K562 (cell line): ENCODE measurements around the gene ATXN7L2. TPM values are rescaled to one million over a fixed set of nuclear protein-coding genes. Genes with fewer than 3 reads are reported as not detected.

Experiments
- FOXO4 ChIP-seq: fragments of 450-650 bp; formaldehyde crosslinking; IDR thresholded peaks from 2 replicates; pipeline ENCODE4 v1.4.0; 2020; ENCODE audit warnings: mild to moderate bottlenecking, moderate library complexity
- L3MBTL2 ChIP-seq: fragments of 450-650 bp; IDR thresholded peaks from 2 replicates; pipeline ENCODE4 v1.6.1; 2016; ENCODE audit warnings: mild to moderate bottlenecking, moderate library complexity
- MCM2 ChIP-seq: fragments of 450-650 bp; IDR thresholded peaks from 2 replicates; pipeline ENCODE4 v1.6.1; 2017; ENCODE audit warnings: low read depth, mild to moderate bottlenecking
- NKRF ChIP-seq: fragments of 450-650 bp; IDR thresholded peaks from 2 replicates; pipeline ENCODE4 v1.6.1; 2016; ENCODE audit warnings: borderline replicate concordance
- POLR2G ChIP-seq: fragments of 200-400 bp; formaldehyde crosslinking; IDR thresholded peaks from 2 replicates; pipeline ENCODE4 v1.6.1; 2017; ENCODE audit warnings: low read depth, mild to moderate bottlenecking, antibody characterized with exemption, low read length, moderate library complexity
- RCOR1 ChIP-seq, 2 experiments: IDR thresholded peaks; 2 replicates each; pipeline ENCODE4 v1.6.1; 2012; ENCODE audit warnings: low read depth in 2 of 2, low read length in 2 of 2, borderline replicate concordance in 1 of 2, improper control_type of control experiment in 1 of 2
- SREBF2 ChIP-seq: sonication (generic); formaldehyde crosslinking; IDR thresholded peaks from 2 replicates; pipeline ENCODE4 v1.4.0; 2020; ENCODE audit warnings: mild to moderate bottlenecking, missing genetic modification reagents
- ZNF507 ChIP-seq: conservative IDR thresholded peaks from 2 replicates; pipeline ENCODE4 v1.6.1; 2017; ENCODE audit warnings: missing genetic modification characterization, missing compliant biosample characterization
- ZNF583 ChIP-seq: fragments of 250-450 bp; sonication (Bioruptor Pico); IDR thresholded peaks from 2 replicates; pipeline ENCODE4 v1.4.0; 2020
- ZNF655 ChIP-seq: fragments of 250-450 bp; sonication (Bioruptor Pico); IDR thresholded peaks from 2 replicates; pipeline ENCODE4 v1.5.0; 2021
- ZNF79 ChIP-seq: fragments of 250-450 bp; sonication (Bioruptor Pico); IDR thresholded peaks from 2 replicates; pipeline ENCODE4 v1.4.0; 2020; ENCODE audit warnings: low read depth, mild to moderate bottlenecking, moderate library complexity
- polyA plus RNA-seq, 8 experiments: library from polyadenylated mRNA; depleted of rRNA in 4 of 8; stranded (reverse) in 5 of 8; unstranded in 3 of 8; fragments of >200 nt; fragmentation: Nextera tagmentation in 2 of 8; fragmentation: Illumina TruSeq in 1 of 8; extraction: Ambion mirVana in 2 of 8; extraction: Trizol in 1 of 8; gene quantifications; 2 replicates each; pipeline versions ENCODE4 v1.2.1 to v1.2.3, GENCODE V29; 2011 to 2014; ENCODE audit warnings: inconsistent platforms in 1 of 8, missing spikeins in 1 of 8
- total RNA-seq, 7 experiments: library from RNA; depleted of rRNA in 6 of 7; stranded (reverse); fragments of >200 nt in 6 of 7; fragmentation: Illumina TruSeq in 2 of 7; extraction: Trizol in 2 of 7; gene quantifications; 2 replicates each; pipeline versions ENCODE4 v1.2.1 to v1.2.3, GENCODE V29; 2011 to 2021; ENCODE audit warnings: low replicate concordance in 1 of 7
- TF ChIP-seq, protein P1 (sequence below), 2 experiments: fragments of 450-650 bp; IDR thresholded peaks; 2 replicates each; pipeline ENCODE4 v1.6.1; 2016
- TF ChIP-seq, protein P2 (sequence below): sonication (generic); formaldehyde crosslinking; IDR thresholded peaks from 2 replicates; pipeline ENCODE4 v1.8.1; 2022; ENCODE audit warnings: missing genetic modification reagents
- TF ChIP-seq, protein P3 (sequence below): sonication (generic); IDR thresholded peaks from 2 replicates; pipeline ENCODE4 v1.6.1; 2016
- TF ChIP-seq, protein P4 (sequence below): fragments of 450-650 bp; formaldehyde crosslinking; IDR thresholded peaks from 2 replicates; pipeline ENCODE4 v1.4.0; 2022; ENCODE audit warnings: missing genetic modification characterization

Gene ATXN7L2
- total and polyA plus RNA-seq, 9 of the 15 experiments (the other 6 are each of a cell fraction or from before 2014, with no cell fraction given), result 0.21 to 10.4 (median 5.8) TPM

DNA sequence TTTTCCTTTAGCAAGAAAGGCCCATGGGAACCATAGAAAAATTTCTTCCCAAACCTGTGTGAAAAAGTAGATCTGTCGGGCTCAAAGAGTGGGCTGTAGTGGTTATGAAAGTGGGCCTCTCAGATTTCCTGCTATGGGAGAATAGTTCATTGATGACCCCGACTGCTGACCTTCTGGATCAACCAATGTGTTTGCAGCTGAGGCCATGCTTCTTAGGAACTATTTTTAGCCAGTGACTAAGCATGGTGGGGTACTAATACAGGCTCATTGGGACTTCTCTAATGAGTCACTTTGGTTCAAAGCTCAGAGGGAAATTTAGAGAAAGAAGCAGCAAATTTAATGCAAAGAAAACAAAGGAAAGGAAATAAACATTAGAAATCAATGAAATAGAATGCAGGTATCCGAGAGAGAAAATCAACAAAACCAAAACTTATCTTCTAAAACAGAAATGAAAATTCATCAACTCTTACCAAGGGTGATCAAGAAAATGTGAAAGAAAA lies 44.9 kb upstream of the ATXN7L2 start (continued):
- TF ChIP-seq FOXO4 (CRISPR knock-in tag), result no peak
- TF ChIP-seq, protein P1, sequence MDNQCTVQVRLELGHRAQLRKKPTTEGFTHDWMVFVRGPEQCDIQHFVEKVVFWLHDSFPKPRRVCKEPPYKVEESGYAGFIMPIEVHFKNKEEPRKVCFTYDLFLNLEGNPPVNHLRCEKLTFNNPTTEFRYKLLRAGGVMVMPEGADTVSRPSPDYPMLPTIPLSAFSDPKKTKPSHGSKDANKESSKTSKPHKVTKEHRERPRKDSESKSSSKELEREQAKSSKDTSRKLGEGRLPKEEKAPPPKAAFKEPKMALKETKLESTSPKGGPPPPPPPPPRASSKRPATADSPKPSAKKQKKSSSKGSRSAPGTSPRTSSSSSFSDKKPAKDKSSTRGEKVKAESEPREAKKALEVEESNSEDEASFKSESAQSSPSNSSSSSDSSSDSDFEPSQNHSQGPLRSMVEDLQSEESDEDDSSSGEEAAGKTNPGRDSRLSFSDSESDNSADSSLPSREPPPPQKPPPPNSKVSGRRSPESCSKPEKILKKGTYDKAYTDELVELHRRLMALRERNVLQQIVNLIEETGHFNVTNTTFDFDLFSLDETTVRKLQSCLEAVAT (IDR thresholded peaks at IDR 0.05), result no peak
- TF ChIP-seq ZNF583 (CRISPR knock-in tag), result no peak
- 0 out of 4 replicates have a peak, but pooled peaks of 1 of the 2 experiments have one; percentile 33 for TF ChIP-seq RCOR1 (IDR thresholded peaks at IDR 0.05; ENCODE audit: borderline replicate concordance in 1 of 2, low read depth in 2 of 2, low read length in 2 of 2)
- no peak for TF ChIP-seq SREBF2
- TF ChIP-seq L3MBTL2, result peak; percentile 60; the same call in 1 of the 2 replicates
- no peak for TF ChIP-seq ZNF655 (CRISPR knock-in tag)
- TF ChIP-seq ZNF507 (tag), result no peak
- TF ChIP-seq, protein P2, sequence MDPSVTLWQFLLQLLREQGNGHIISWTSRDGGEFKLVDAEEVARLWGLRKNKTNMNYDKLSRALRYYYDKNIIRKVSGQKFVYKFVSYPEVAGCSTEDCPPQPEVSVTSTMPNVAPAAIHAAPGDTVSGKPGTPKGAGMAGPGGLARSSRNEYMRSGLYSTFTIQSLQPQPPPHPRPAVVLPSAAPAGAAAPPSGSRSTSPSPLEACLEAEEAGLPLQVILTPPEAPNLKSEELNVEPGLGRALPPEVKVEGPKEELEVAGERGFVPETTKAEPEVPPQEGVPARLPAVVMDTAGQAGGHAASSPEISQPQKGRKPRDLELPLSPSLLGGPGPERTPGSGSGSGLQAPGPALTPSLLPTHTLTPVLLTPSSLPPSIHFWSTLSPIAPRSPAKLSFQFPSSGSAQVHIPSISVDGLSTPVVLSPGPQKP (CRISPR knock-in tag), result no peak
- no peak for TF ChIP-seq MCM2
- TF ChIP-seq ZNF79 (CRISPR knock-in tag), result no peak
- TF ChIP-seq NKRF, result no peak
- no peak for TF ChIP-seq POLR2G
- TF ChIP-seq, protein P3, sequence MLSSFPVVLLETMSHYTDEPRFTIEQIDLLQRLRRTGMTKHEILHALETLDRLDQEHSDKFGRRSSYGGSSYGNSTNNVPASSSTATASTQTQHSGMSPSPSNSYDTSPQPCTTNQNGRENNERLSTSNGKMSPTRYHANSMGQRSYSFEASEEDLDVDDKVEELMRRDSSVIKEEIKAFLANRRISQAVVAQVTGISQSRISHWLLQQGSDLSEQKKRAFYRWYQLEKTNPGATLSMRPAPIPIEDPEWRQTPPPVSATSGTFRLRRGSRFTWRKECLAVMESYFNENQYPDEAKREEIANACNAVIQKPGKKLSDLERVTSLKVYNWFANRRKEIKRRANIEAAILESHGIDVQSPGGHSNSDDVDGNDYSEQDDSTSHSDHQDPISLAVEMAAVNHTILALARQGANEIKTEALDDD, result no peak; the same call in 1 of the 2 replicates
- TF ChIP-seq, protein P4, sequence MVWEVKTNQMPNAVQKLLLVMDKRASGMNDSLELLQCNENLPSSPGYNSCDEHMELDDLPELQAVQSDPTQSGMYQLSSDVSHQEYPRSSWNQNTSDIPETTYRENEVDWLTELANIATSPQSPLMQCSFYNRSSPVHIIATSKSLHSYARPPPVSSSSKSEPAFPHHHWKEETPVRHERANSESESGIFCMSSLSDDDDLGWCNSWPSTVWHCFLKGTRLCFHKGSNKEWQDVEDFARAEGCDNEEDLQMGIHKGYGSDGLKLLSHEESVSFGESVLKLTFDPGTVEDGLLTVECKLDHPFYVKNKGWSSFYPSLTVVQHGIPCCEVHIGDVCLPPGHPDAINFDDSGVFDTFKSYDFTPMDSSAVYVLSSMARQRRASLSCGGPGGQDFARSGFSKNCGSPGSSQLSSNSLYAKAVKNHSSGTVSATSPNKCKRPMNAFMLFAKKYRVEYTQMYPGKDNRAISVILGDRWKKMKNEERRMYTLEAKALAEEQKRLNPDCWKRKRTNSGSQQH (CRISPR knock-in tag), result no peak
